ENCODE measurements around the gene GP2. TPM values are rescaled to one million over a fixed set of nuclear protein-coding genes. Genes with fewer than 3 reads are reported as not detected.

The GP2 gene
- total RNA-seq, 1 donor from 2014 or later: not detected

GRCh38 chr16:20308266-20308665, 19.0 kb downstream of the GP2 start:
- no peaks in the 10 kb centered on the region for H3K27me3 ChIP-seq
- no peak for TF ChIP-seq POLR2AphosphoS5 (IDR thresholded peaks at IDR 0.05; ENCODE audit: insufficient read depth in 1 of 2, low read depth in 1 of 2)
- TF ChIP-seq POLR2A (IDR thresholded peaks at IDR 0.05): no peak
- TF ChIP-seq CTCF (IDR thresholded peaks at IDR 0.05): no peak
- DNase-seq (ENCODE audit: extremely low spot score in 2 of 2): no peak
- no peaks in the 10 kb centered on the region for H3K9me3 ChIP-seq
- H3K27ac ChIP-seq: no peak overlapping the region
- intact Hi-C loops (cut with DNase I): no loop called here
- no peaks in the 10 kb centered on the region for H3K36me3 ChIP-seq
- H3K4me1 ChIP-seq: no peaks in the 10 kb centered on the region
- H3K4me3 ChIP-seq: no peak overlapping the region

- no peaks in the 10 kb centered on the region for H3K9me3 ChIP-seq
- TF ChIP-seq CTCF (IDR thresholded peaks at IDR 0.05): no peak
- no peak for TF ChIP-seq POLR2A (IDR thresholded peaks at IDR 0.05)
- TF ChIP-seq POLR2AphosphoS5 (IDR thresholded peaks at IDR 0.05; ENCODE audit: insufficient read depth in 1 of 2, low read depth in 1 of 2): no peak
- H3K4me1 ChIP-seq: no peaks in the 10 kb centered on the region
- no peak overlapping the region for H3K4me3 ChIP-seq
- H3K27ac ChIP-seq: no peak overlapping the region
- no peaks in the 10 kb centered on the region for H3K27me3 ChIP-seq
- no peak for DNase-seq (ENCODE audit: extremely low spot score in 2 of 2)
- H3K36me3 ChIP-seq: no peaks in the 10 kb centered on the region
- intact Hi-C loops (cut with DNase I): no loop called here
Measured at GRCh38 chr16:20307791-20308190, 19.5 kb downstream of the GP2 start.

- intact Hi-C loops (cut with DNase I): no loop called here
- DNase-seq (ENCODE audit: extremely low spot score in 2 of 2): no peak
- H3K27ac ChIP-seq: no peak overlapping the region
- no peaks in the 10 kb centered on the region for H3K27me3 ChIP-seq
- no peaks in the 10 kb centered on the region for H3K9me3 ChIP-seq
- H3K36me3 ChIP-seq: no peaks in the 10 kb centered on the region
- no peaks in the 10 kb centered on the region for H3K4me1 ChIP-seq
- no peak for TF ChIP-seq POLR2AphosphoS5 (IDR thresholded peaks at IDR 0.05; ENCODE audit: insufficient read depth in 1 of 2, low read depth in 1 of 2)
- H3K4me3 ChIP-seq: no peak overlapping the region
Measured at GRCh38 chr16:20307240-20307671, 20.1 kb downstream of the GP2 start.

GRCh38 chr16:20306401-20306800, 20.9 kb downstream of the GP2 start:
- Histone ChIP-seq H3K27me3 (no peaks in the 10 kb centered on the region), H3K36me3 (no peaks in the 10 kb centered on the region), H3K27ac (no peak overlapping the region), H3K4me1 (no peaks in the 10 kb centered on the region), H3K9me3 (no peaks in the 10 kb centered on the region), H3K4me3 (no peak overlapping the region)
- DNase-seq (ENCODE audit: extremely low spot score in 2 of 2): no peak
- TF ChIP-seq POLR2AphosphoS5 (IDR thresholded peaks at IDR 0.05; ENCODE audit: insufficient read depth in 1 of 2, low read depth in 1 of 2): no peak
- intact Hi-C loops (cut with DNase I): no loop called here

GRCh38 chr16:20303012-20303411, 24.3 kb downstream of the GP2 start:
- no peak for TF ChIP-seq CTCF (IDR thresholded peaks at IDR 0.05)
- TF ChIP-seq POLR2A (IDR thresholded peaks at IDR 0.05): no peak
- no peak for TF ChIP-seq POLR2AphosphoS5 (IDR thresholded peaks at IDR 0.05; ENCODE audit: insufficient read depth in 1 of 2, low read depth in 1 of 2)
- Histone ChIP-seq H3K4me1 (no peaks in the 10 kb centered on the region), H3K9me3 (no peaks in the 10 kb centered on the region), H3K4me3 (no peak overlapping the region), H3K36me3 (no peaks in the 10 kb centered on the region), H3K27me3 (no peaks in the 10 kb centered on the region), H3K27ac (no peak overlapping the region)
- intact Hi-C loops (cut with DNase I): no loop called here
- no peak for DNase-seq (ENCODE audit: extremely low spot score in 2 of 2)

- no peak overlapping the region for H3K4me3 ChIP-seq
- intact Hi-C loops (cut with DNase I): no loop called here
- H3K27ac ChIP-seq: no peak overlapping the region
- TF ChIP-seq POLR2AphosphoS5 (IDR thresholded peaks at IDR 0.05; ENCODE audit: insufficient read depth in 1 of 2, low read depth in 1 of 2): no peak
- TF ChIP-seq POLR2A (IDR thresholded peaks at IDR 0.05): no peak
- no peak for TF ChIP-seq CTCF (IDR thresholded peaks at IDR 0.05)
- DNase-seq (ENCODE audit: extremely low spot score in 2 of 2): no peak
- no peaks in the 10 kb centered on the region for H3K36me3 ChIP-seq
- H3K9me3 ChIP-seq: no peaks in the 10 kb centered on the region
- no peaks in the 10 kb centered on the region for H3K4me1 ChIP-seq
- no peaks in the 10 kb centered on the region for H3K27me3 ChIP-seq
Measured at GRCh38 chr16:20302389-20302788, 24.9 kb downstream of the GP2 start.
